Iris pigment epithelial cell (primary cell): Measurements from ENCODE around the gene AFG3L2.
"Not testable (repeated sequence)": the region's sequence is repeated elsewhere in the genome, so short reads cannot be mapped to it uniquely, and the experiment has no call there.

Source experiments
- DNase-seq: peaks from one replicate; pipeline ENCODE4 v3.0.0-alpha.2; 2011; ENCODE audit warnings: low read depth

The AFG3L2 gene

GRCh38 chr18:12397254-12397653, 20.2 kb upstream of the AFG3L2 start:
- no peak for DNase-seq

- DNase-seq = no peak
Measured at GRCh38 chr18:12394428-12394827, 17.4 kb upstream of the AFG3L2 start.

- DNase-seq = no peak
Measured at GRCh38 chr18:12393998-12394397, 17.0 kb upstream of the AFG3L2 start.

GRCh38 chr18:12393510-12393909, 16.5 kb upstream of the AFG3L2 start:
- no peak for DNase-seq

GRCh38 chr18:12391487-12392165, 14.6 kb upstream of the AFG3L2 start:
- peak; percentile 73 for DNase-seq

- DNase-seq = no peak
Measured at GRCh38 chr18:12388442-12388841, 11.4 kb upstream of the AFG3L2 start.

GRCh38 chr18:12384261-12384660, 7.2 kb upstream of the AFG3L2 start:
- no peak for DNase-seq

GRCh38 chr18:12383759-12384158, 6.7 kb upstream of the AFG3L2 start:
- DNase-seq = not testable (repeated sequence)

GRCh38 chr18:12382221-12382814, 5.3 kb upstream of the AFG3L2 start:
- not testable (repeated sequence) for DNase-seq

- not testable (repeated sequence) for DNase-seq
Measured at GRCh38 chr18:12378198-12378558, 1.2 kb upstream of the AFG3L2 start.

- no peak for DNase-seq
Measured at GRCh38 chr18:12377556-12378197, 650 bp upstream of the AFG3L2 start.

GRCh38 chr18:12376034-12376753, 833 bp downstream of the AFG3L2 start:
- peak; percentile 23 for DNase-seq

- no peak for DNase-seq
Measured at GRCh38 chr18:12374401-12374800, 2.6 kb downstream of the AFG3L2 start.

- DNase-seq = no peak
Measured at GRCh38 chr18:12373771-12374116, 3.3 kb downstream of the AFG3L2 start.

- peak; percentile 43 for DNase-seq
Measured at GRCh38 chr18:12373116-12373770, 3.8 kb downstream of the AFG3L2 start.

GRCh38 chr18:12372406-12372805, 4.6 kb downstream of the AFG3L2 start:
- no peak for DNase-seq

- no peak for DNase-seq
Measured at GRCh38 chr18:12371590-12371989, 5.4 kb downstream of the AFG3L2 start.

GRCh38 chr18:12369211-12369610, 7.8 kb downstream of the AFG3L2 start:
- DNase-seq = no peak

GRCh38 chr18:12366784-12367183, 10.2 kb downstream of the AFG3L2 start:
- DNase-seq = no peak

- DNase-seq = no peak
Measured at GRCh38 chr18:12366379-12366778, 10.6 kb downstream of the AFG3L2 start.

- DNase-seq = no peak
Measured at GRCh38 chr18:12362473-12363174, 14.4 kb downstream of the AFG3L2 start.
